Mammary epithelial cell (primary cell): ENCODE measurements around the gene IL24.

ENCODE experiments used
- EZH2 ChIP-seq: IDR thresholded peaks from 2 replicates; pipeline ENCODE4 v1.6.1; 2012; ENCODE audit warnings: low read length, inconsistent platforms, borderline replicate concordance
- TF ChIP-seq, protein P1 (sequence below), 2 donors: IDR thresholded peaks in 1 of 2; conservative IDR thresholded peaks in 1 of 2; 2 replicates each; pipeline ENCODE4 v1.5.1; 2011 to 2012; ENCODE audit warnings: inconsistent platforms in 2 of 2, low read length in 2 of 2, mild to moderate bottlenecking in 2 of 2, control low read depth in 1 of 2, low read depth in 1 of 2; ENCODE audit not compliant: insufficient read depth in 1 of 2; ENCODE audit errors: extremely low read depth in 1 of 2

GRCh38 chr1:206925106-206925736 lies 28.0 kb downstream of the IL24 start:
- TF ChIP-seq, protein P1, sequence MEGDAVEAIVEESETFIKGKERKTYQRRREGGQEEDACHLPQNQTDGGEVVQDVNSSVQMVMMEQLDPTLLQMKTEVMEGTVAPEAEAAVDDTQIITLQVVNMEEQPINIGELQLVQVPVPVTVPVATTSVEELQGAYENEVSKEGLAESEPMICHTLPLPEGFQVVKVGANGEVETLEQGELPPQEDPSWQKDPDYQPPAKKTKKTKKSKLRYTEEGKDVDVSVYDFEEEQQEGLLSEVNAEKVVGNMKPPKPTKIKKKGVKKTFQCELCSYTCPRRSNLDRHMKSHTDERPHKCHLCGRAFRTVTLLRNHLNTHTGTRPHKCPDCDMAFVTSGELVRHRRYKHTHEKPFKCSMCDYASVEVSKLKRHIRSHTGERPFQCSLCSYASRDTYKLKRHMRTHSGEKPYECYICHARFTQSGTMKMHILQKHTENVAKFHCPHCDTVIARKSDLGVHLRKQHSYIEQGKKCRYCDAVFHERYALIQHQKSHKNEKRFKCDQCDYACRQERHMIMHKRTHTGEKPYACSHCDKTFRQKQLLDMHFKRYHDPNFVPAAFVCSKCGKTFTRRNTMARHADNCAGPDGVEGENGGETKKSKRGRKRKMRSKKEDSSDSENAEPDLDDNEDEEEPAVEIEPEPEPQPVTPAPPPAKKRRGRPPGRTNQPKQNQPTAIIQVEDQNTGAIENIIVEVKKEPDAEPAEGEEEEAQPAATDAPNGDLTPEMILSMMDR (conservative IDR thresholded peaks at IDR 0.05 in 1 of 2, IDR thresholded peaks at IDR 0.05 in 1 of 2; ENCODE audit: extremely low read depth in 1 of 2, insufficient read depth in 1 of 2, low read depth in 1 of 2, low read length in 2 of 2) = no peak
- no peak for TF ChIP-seq EZH2
